Liver (tissue), 3 donors: Measurements from ENCODE around the gene SRSF8.

Source experiments
- EGR1 ChIP-seq, 2 donors: IDR thresholded peaks; 2 replicates each; pipeline ENCODE4 v1.6.1; 2016 to 2018; ENCODE audit warnings: antibody characterized with exemption in 2 of 2, low read depth in 2 of 2
- FOXA1 ChIP-seq: IDR thresholded peaks from 2 replicates; pipeline ENCODE4 v1.6.1; 2016; ENCODE audit warnings: antibody characterized with exemption
- GABPA ChIP-seq, 2 donors: IDR thresholded peaks in 1 of 2; conservative IDR thresholded peaks in 1 of 2; 2 replicates each; pipeline ENCODE4 v1.6.1; 2016; ENCODE audit warnings: antibody characterized with exemption in 2 of 2, mild to moderate bottlenecking in 1 of 2, moderate library complexity in 1 of 2
- JUND ChIP-seq, 2 donors: IDR thresholded peaks; 2 replicates each; pipeline ENCODE4 v1.6.1; 2016; ENCODE audit warnings: antibody characterized with exemption in 2 of 2
- RAD21 ChIP-seq, 2 donors: IDR thresholded peaks; 2 replicates each; pipeline ENCODE4 v1.6.1; 2016; ENCODE audit warnings: antibody characterized with exemption in 2 of 2, mild to moderate bottlenecking in 2 of 2
- TAF1 ChIP-seq: conservative IDR thresholded peaks from 2 replicates; pipeline ENCODE4 v1.6.1; 2016; ENCODE audit warnings: antibody characterized with exemption, mild to moderate bottlenecking
- TF ChIP-seq, protein P1 (sequence below): fragments of 150-350 bp; IDR thresholded peaks from 2 replicates; pipeline ENCODE4 v1.5.1; 2017; ENCODE audit warnings: improper control_type of control experiment, low read depth, low read length; ENCODE audit not compliant: missing input control
- TF ChIP-seq, protein P2 (sequence below): IDR thresholded peaks from 2 replicates; pipeline ENCODE4 v1.6.1; 2016; ENCODE audit warnings: antibody characterized with exemption
- donor health status: healthy.
- donor health status: healthy.

DNA sequence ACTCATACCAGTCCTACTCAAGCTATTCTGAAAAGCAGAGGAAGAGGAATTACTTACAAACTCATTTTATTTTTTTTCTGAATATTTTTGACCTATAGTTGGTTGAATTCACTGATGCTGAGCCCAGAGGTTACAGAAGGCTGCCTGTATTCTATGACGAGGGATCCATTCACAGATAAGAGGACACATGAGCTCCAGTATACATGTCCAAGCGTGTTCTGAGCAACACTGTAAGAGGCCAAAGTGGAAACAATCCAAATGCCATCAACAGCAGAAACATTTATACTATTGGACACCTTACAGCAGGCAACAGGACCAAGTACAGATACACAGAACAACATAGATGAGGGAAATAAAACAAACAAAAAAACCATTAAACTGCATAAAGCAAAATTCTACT lies 31.4 kb upstream of the SRSF8 start:
- TF ChIP-seq, protein P1, sequence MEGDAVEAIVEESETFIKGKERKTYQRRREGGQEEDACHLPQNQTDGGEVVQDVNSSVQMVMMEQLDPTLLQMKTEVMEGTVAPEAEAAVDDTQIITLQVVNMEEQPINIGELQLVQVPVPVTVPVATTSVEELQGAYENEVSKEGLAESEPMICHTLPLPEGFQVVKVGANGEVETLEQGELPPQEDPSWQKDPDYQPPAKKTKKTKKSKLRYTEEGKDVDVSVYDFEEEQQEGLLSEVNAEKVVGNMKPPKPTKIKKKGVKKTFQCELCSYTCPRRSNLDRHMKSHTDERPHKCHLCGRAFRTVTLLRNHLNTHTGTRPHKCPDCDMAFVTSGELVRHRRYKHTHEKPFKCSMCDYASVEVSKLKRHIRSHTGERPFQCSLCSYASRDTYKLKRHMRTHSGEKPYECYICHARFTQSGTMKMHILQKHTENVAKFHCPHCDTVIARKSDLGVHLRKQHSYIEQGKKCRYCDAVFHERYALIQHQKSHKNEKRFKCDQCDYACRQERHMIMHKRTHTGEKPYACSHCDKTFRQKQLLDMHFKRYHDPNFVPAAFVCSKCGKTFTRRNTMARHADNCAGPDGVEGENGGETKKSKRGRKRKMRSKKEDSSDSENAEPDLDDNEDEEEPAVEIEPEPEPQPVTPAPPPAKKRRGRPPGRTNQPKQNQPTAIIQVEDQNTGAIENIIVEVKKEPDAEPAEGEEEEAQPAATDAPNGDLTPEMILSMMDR, result no peak
- TF ChIP-seq FOXA1 (no peak), GABPA (IDR thresholded peaks at IDR 0.05 in 1 of 2, conservative IDR thresholded peaks at IDR 0.05 in 1 of 2) (no peak), RAD21 (IDR thresholded peaks at IDR 0.05) (no peak), EGR1 (IDR thresholded peaks at IDR 0.05; ENCODE audit: low read depth in 2 of 2) (no peak), TAF1 (no peak), JUND (IDR thresholded peaks at IDR 0.05) (no peak)
- TF ChIP-seq, protein P2, sequence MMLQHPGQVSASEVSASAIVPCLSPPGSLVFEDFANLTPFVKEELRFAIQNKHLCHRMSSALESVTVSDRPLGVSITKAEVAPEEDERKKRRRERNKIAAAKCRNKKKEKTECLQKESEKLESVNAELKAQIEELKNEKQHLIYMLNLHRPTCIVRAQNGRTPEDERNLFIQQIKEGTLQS, result no peak
